ENCODE results near the gene NMNAT1. TPM values are rescaled to one million over a fixed set of nuclear protein-coding genes. Genes with fewer than 3 reads are reported as not detected.
A peak's percentile ranks its signal among the peaks of the same experiment; 100 is the strongest.

NMNAT1 gene
- 1 to 10 TPM; 1.4 to 10.0 (median 7.1) TPM for polyA plus RNA-seq

GRCh38 chr1:9942939-9943788 lies at the start of gene NMNAT1, which contains the start of gene LZIC:
NMNAT1 (plus strand) TSS chr1:9943475; CDS start chr1:9972074, 28,599 bp downstream.
LZIC (minus strand) TSS chr1:9943391; CDS start chr1:9936619, 6,772 bp downstream.
- H3K36me3 Mint-ChIP-seq, result peaks cover 0 to 3% (median 0%) of the 10 kb centered on the region in 3 donors
- peaks cover 21 to 30% of the 10 kb centered on the region in 2 donors for H3K4me1 Mint-ChIP-seq

GRCh38 chr1:9894115-9894514 lies 49.2 kb upstream of the NMNAT1 start:
- H3K4me1 Mint-ChIP-seq, result peaks cover 19 to 30% of the 10 kb centered on the region in 2 donors
- peaks cover 0 to 2% (median 0%) of the 10 kb centered on the region in 3 donors for H3K27me3 Mint-ChIP-seq (ENCODE audit: low read depth in 3 of 3)
- peaks cover 3 to 6% (median 4%) of the 10 kb centered on the region in 3 donors for H3K36me3 Mint-ChIP-seq
- H3K4me3 Mint-ChIP-seq, result no peak overlapping the region
- peak overlapping the region in 5 of 6 donors; percentile 9 to 83 (median 56) for H3K27ac Mint-ChIP-seq
- no peaks in the 10 kb centered on the region for H3K9me3 Mint-ChIP-seq
- DNase-seq, result no peak

More at GRCh38 chr1:9942939-9943788, at the start of gene NMNAT1, which contains the start of gene LZIC:
- DNase-seq, result peak; percentile 89 to 90 (median 90)
- Mint-ChIP-seq H3K9me3 (no peaks in the 10 kb centered on the region), H3K27me3 (ENCODE audit: low read depth in 3 of 3) (peaks cover 0 to 3% (median 2%) of the 10 kb centered on the region in 3 donors), H3K27ac (peak within 1 kb of the TSS; percentile 93 to 99 (median 98)), H3K4me3 (peak within 1 kb of the TSS; percentile 92 to 99 (median 97))

GRCh38 chr1:9900142-9901043 lies 42.9 kb upstream of the NMNAT1 start:
- Mint-ChIP-seq H3K9me3 (no peaks in the 10 kb centered on the region), H3K27ac (peak overlapping the region; percentile 34 to 87 (median 74)), H3K36me3 (no peaks in the 10 kb centered on the region), H3K4me3 (peak overlapping the region in 3 of 5 donors; percentile 0 to 66 (median 10)), H3K4me1 (peaks cover 23 to 45% of the 10 kb centered on the region in 2 donors), H3K27me3 (ENCODE audit: low read depth in 3 of 3) (no peaks in the 10 kb centered on the region)
- no peak for DNase-seq

- H3K4me3 Mint-ChIP-seq, result peak overlapping the region in 2 of 5 donors; percentile 0 to 10
- peaks cover 23 to 51% of the 10 kb centered on the region in 2 donors for H3K4me1 Mint-ChIP-seq
- no peaks in the 10 kb centered on the region for H3K9me3 Mint-ChIP-seq
- H3K27ac Mint-ChIP-seq, result peak overlapping the region; percentile 30 to 87 (median 74)
- peaks cover 0 to 3% (median 0%) of the 10 kb centered on the region in 3 donors for H3K36me3 Mint-ChIP-seq
- H3K27me3 Mint-ChIP-seq (ENCODE audit: low read depth in 3 of 3), result no peaks in the 10 kb centered on the region
- DNase-seq, result no peak
Measured at GRCh38 chr1:9901148-9902059, 41.9 kb upstream of the NMNAT1 start.

- no peak for DNase-seq
- no peaks in the 10 kb centered on the region for H3K27me3 Mint-ChIP-seq (ENCODE audit: low read depth in 3 of 3)
- H3K36me3 Mint-ChIP-seq, result peaks cover 0 to 3% (median 0%) of the 10 kb centered on the region in 3 donors
- no peaks in the 10 kb centered on the region for H3K9me3 Mint-ChIP-seq
- H3K27ac Mint-ChIP-seq, result no peak overlapping the region
- H3K4me1 Mint-ChIP-seq, result peaks cover 23 to 58% of the 10 kb centered on the region in 2 donors
- no peak overlapping the region for H3K4me3 Mint-ChIP-seq
Measured at GRCh38 chr1:9902060-9902452, 41.2 kb upstream of the NMNAT1 start.

GRCh38 chr1:9903801-9904527 lies 39.3 kb upstream of the NMNAT1 start:
- H3K27ac Mint-ChIP-seq, result peak overlapping the region in 2 of 6 donors; percentile 18 to 22
- H3K4me3 Mint-ChIP-seq, result no peak overlapping the region
- DNase-seq, result no peak

GRCh38 chr1:9904596-9904995 lies 38.7 kb upstream of the NMNAT1 start:
- H3K4me1 Mint-ChIP-seq, result peaks cover 39 to 78% of the 10 kb centered on the region in 2 donors

More at GRCh38 chr1:9903801-9904527, 39.3 kb upstream of the NMNAT1 start:
- H3K4me1 Mint-ChIP-seq, result peaks cover 34 to 72% of the 10 kb centered on the region in 2 donors
- H3K36me3 Mint-ChIP-seq, result peaks cover 0 to 3% (median 0%) of the 10 kb centered on the region in 3 donors
- peaks cover 0 to 3% (median 0%) of the 10 kb centered on the region in 3 donors for H3K27me3 Mint-ChIP-seq (ENCODE audit: low read depth in 3 of 3)
- H3K9me3 Mint-ChIP-seq, result no peaks in the 10 kb centered on the region

GRCh38 chr1:9905010-9905409 lies 38.3 kb upstream of the NMNAT1 start:
- Mint-ChIP-seq H3K4me1 (peaks cover 38 to 77% of the 10 kb centered on the region in 2 donors), H3K4me3 (no peak overlapping the region), H3K27me3 (ENCODE audit: low read depth in 3 of 3) (peaks cover 0 to 8% (median 0%) of the 10 kb centered on the region in 3 donors), H3K27ac (peak overlapping the region in 1 of 6 donors; percentile 26), H3K36me3 (peaks cover 0 to 3% (median 0%) of the 10 kb centered on the region in 3 donors), H3K9me3 (no peaks in the 10 kb centered on the region)
- DNase-seq, result no peak

More at GRCh38 chr1:9904596-9904995, 38.7 kb upstream of the NMNAT1 start:
- Mint-ChIP-seq H3K27me3 (ENCODE audit: low read depth in 3 of 3) (peaks cover 0 to 7% (median 0%) of the 10 kb centered on the region in 3 donors), H3K27ac (peak overlapping the region in 1 of 6 donors; percentile 22), H3K36me3 (peaks cover 0 to 3% (median 0%) of the 10 kb centered on the region in 3 donors), H3K4me3 (no peak overlapping the region), H3K9me3 (no peaks in the 10 kb centered on the region)
- DNase-seq, result no peak

- no peak overlapping the region for H3K27ac Mint-ChIP-seq
- peaks cover 0 to 12% (median 5%) of the 10 kb centered on the region in 3 donors for H3K27me3 Mint-ChIP-seq (ENCODE audit: low read depth in 3 of 3)
- H3K4me3 Mint-ChIP-seq, result no peak overlapping the region
- no peak for DNase-seq
- H3K4me1 Mint-ChIP-seq, result peaks cover 33 to 74% of the 10 kb centered on the region in 2 donors
- peaks cover 0 to 3% (median 0%) of the 10 kb centered on the region in 3 donors for H3K36me3 Mint-ChIP-seq
- H3K9me3 Mint-ChIP-seq, result no peaks in the 10 kb centered on the region
Measured at GRCh38 chr1:9906466-9906865, 36.8 kb upstream of the NMNAT1 start.

- Mint-ChIP-seq H3K27me3 (ENCODE audit: low read depth in 3 of 3) (peaks cover 0 to 12% (median 5%) of the 10 kb centered on the region in 3 donors), H3K4me3 (peak overlapping the region in 3 of 5 donors; percentile 28 to 65 (median 53)), H3K36me3 (peaks cover 0 to 3% (median 0%) of the 10 kb centered on the region in 3 donors), H3K27ac (peak overlapping the region in 1 of 6 donors; percentile 4), H3K9me3 (no peaks in the 10 kb centered on the region), H3K4me1 (peaks cover 35 to 72% of the 10 kb centered on the region in 2 donors)
- DNase-seq, result no peak
Measured at GRCh38 chr1:9907441-9907840, 35.8 kb upstream of the NMNAT1 start.

- H3K27me3 Mint-ChIP-seq (ENCODE audit: low read depth in 3 of 3), result peaks cover 0 to 12% (median 5%) of the 10 kb centered on the region in 3 donors
- H3K4me1 Mint-ChIP-seq, result peaks cover 35 to 70% of the 10 kb centered on the region in 2 donors
- no peaks in the 10 kb centered on the region for H3K9me3 Mint-ChIP-seq
- peak overlapping the region; percentile 91 to 96 (median 94) for H3K27ac Mint-ChIP-seq
- DNase-seq, result no peak
- peak overlapping the region; percentile 93 to 98 (median 96) for H3K4me3 Mint-ChIP-seq
- H3K36me3 Mint-ChIP-seq, result peaks cover 0 to 3% (median 0%) of the 10 kb centered on the region in 3 donors
Measured at GRCh38 chr1:9908871-9909233, 34.4 kb upstream of the NMNAT1 start.

All from immature natural killer cell (primary cell).